PFSK-1 (cell line): ENCODE data around the gene CEP68.

Experiments used
- POLR2AphosphoS5 ChIP-seq: IDR thresholded peaks from 2 replicates; pipeline ENCODE4 v1.6.1; 2012; ENCODE audit warnings: low read depth, mild to moderate bottlenecking, control low read depth, low read length, moderate library complexity
- SIN3A ChIP-seq: IDR thresholded peaks from 2 replicates; pipeline ENCODE4 v1.6.1; 2012; ENCODE audit warnings: mild to moderate bottlenecking, low read length, moderate library complexity, borderline replicate concordance; ENCODE audit not compliant: insufficient read depth
- TAF1 ChIP-seq: IDR thresholded peaks from 2 replicates; pipeline ENCODE4 v1.6.1; 2012; ENCODE audit warnings: low read length, control low read depth, borderline replicate concordance; ENCODE audit not compliant: insufficient read depth

- TF ChIP-seq SIN3A: no peak
- TF ChIP-seq TAF1: no peak
- no peak for TF ChIP-seq POLR2AphosphoS5
Measured at GRCh38 chr2:65073879-65074565, 17.8 kb downstream of the CEP68 start.
